HepG2 (cell line): ENCODE results near the gene SEC61A1. TPM values are rescaled to one million over a fixed set of nuclear protein-coding genes. Genes with fewer than 3 reads are reported as not detected.
A peak's percentile ranks its signal among the peaks of the same experiment; 100 is the strongest.

Source experiments
- CREM ChIP-seq, 2 experiments: sonication (generic) in 1 of 2; formaldehyde crosslinking in 1 of 2; IDR thresholded peaks; 2 replicates each; pipeline versions ENCODE4 v1.4.0 to v1.6.1; 2016 to 2020; ENCODE audit warnings: antibody characterized with exemption in 1 of 2, mild to moderate bottlenecking in 1 of 2, missing genetic modification reagents in 1 of 2
- HNRNPLL ChIP-seq: fragments of 200-400 bp; formaldehyde crosslinking; IDR thresholded peaks from 2 replicates; pipeline ENCODE4 v1.6.1; 2017; ENCODE audit warnings: mild to moderate bottlenecking, low read depth, low read length; ENCODE audit not compliant: poor library complexity, severe bottlenecking
- IRF2 ChIP-seq: IDR thresholded peaks from 2 replicates; pipeline ENCODE4 v1.6.1; 2018; ENCODE audit warnings: missing genetic modification reagents, missing compliant biosample characterization
- KDM6A ChIP-seq: IDR thresholded peaks from 2 replicates; pipeline ENCODE4 v1.6.1; 2016; ENCODE audit warnings: low read depth
- KLF6 ChIP-seq: IDR thresholded peaks from 2 replicates; pipeline ENCODE4 v1.8.0; 2016; ENCODE audit warnings: missing biosample characterization, missing genetic modification reagents
- NR2F1 ChIP-seq, 2 experiments: fragments of 450-650 bp in 1 of 2; formaldehyde crosslinking in 1 of 2; IDR thresholded peaks; 2 replicates each; pipeline versions ENCODE4 v1.5.0 to v1.6.1; 2016 to 2020; ENCODE audit warnings: mild to moderate bottlenecking in 1 of 2, missing compliant biosample characterization in 1 of 2, missing genetic modification reagents in 1 of 2, moderate library complexity in 1 of 2
- SMAD1 ChIP-seq: sonication (generic); formaldehyde crosslinking; IDR thresholded peaks from 2 replicates; pipeline ENCODE4 v1.4.0; 2020; ENCODE audit warnings: missing genetic modification reagents, low read depth, mild to moderate bottlenecking, borderline replicate concordance
- SOX6 ChIP-seq, 2 experiments: fragments of 450-650 bp in 1 of 2; sonication (generic) in 1 of 2; formaldehyde crosslinking in 1 of 2; IDR thresholded peaks; 2 replicates each; pipeline versions ENCODE4 v1.4.0 to v1.6.1; 2017 to 2020; ENCODE audit warnings: antibody characterized with exemption in 1 of 2, mild to moderate bottlenecking in 1 of 2, missing genetic modification reagents in 1 of 2
- TBP ChIP-seq: sonication (generic); formaldehyde crosslinking; IDR thresholded peaks from 2 replicates; pipeline ENCODE4 v1.5.0; 2020; ENCODE audit warnings: missing genetic modification reagents
- TEAD3 ChIP-seq: optimal IDR thresholded peaks from 2 replicates; pipeline ENCODE3; 2016; ENCODE audit warnings: borderline replicate concordance
- XRCC5 ChIP-seq: fragments of 200-400 bp; formaldehyde crosslinking; optimal IDR thresholded peaks from 2 replicates; pipeline ENCODE3; 2017; ENCODE audit warnings: mild to moderate bottlenecking, low read length
- ZFP36 ChIP-seq: fragments of 150-350 bp; IDR thresholded peaks from 2 replicates; pipeline ENCODE4 v1.6.1; 2018; ENCODE audit warnings: borderline replicate concordance, low read length, low read depth; ENCODE audit not compliant: partially characterized antibody
- ZNF260 ChIP-seq: sonication (generic); formaldehyde crosslinking; IDR thresholded peaks from 2 replicates; pipeline ENCODE4 v1.4.0; 2020; ENCODE audit warnings: missing genetic modification reagents, low read depth, mild to moderate bottlenecking, borderline replicate concordance
- ZNF3 ChIP-seq: IDR thresholded peaks from 2 replicates; pipeline ENCODE4 v1.7.0; 2017; ENCODE audit warnings: inconsistent platforms
- ZNF567 ChIP-seq: sonication (generic); formaldehyde crosslinking; IDR thresholded peaks from 2 replicates; pipeline ENCODE4 v1.8.1; 2023; ENCODE audit warnings: mild to moderate bottlenecking, missing genetic modification reagents, borderline replicate concordance
- ZNF737 ChIP-seq: sonication (generic); formaldehyde crosslinking; IDR thresholded peaks from 2 replicates; pipeline ENCODE4 v1.5.0; 2020; ENCODE audit warnings: missing genetic modification reagents, mild to moderate bottlenecking, borderline replicate concordance
- ZSCAN9 ChIP-seq: IDR thresholded peaks from 2 replicates; pipeline ENCODE4 v1.6.1; 2016; ENCODE audit warnings: borderline replicate concordance
- polyA plus RNA-seq, 8 experiments: library from polyadenylated mRNA; depleted of rRNA in 3 of 8; stranded (reverse) in 7 of 8; unstranded in 1 of 8; fragments of >200 nt; fragmentation: Illumina TruSeq in 4 of 8; extraction: Trizol in 4 of 8; gene quantifications; 2 replicates each; pipeline versions ENCODE4 v1.2.1 to v1.2.3, GENCODE V29; 2011 to 2016; ENCODE audit warnings: low read depth in 4 of 8, missing spikeins in 1 of 8, mixed read lengths in 1 of 8; ENCODE audit not compliant: insufficient read depth in 1 of 8
- total RNA-seq, 5 experiments: library from RNA; depleted of rRNA; stranded (reverse); fragments of >200 nt; fragmentation: Illumina TruSeq; extraction: Trizol; gene quantifications; 2 replicates each; pipeline ENCODE4 v1.2.3, GENCODE V29; 2016; ENCODE audit warnings: low read depth in 1 of 5
- TF ChIP-seq, protein P1 (sequence below): sonication (generic); formaldehyde crosslinking; conservative IDR thresholded peaks from 2 replicates; pipeline ENCODE4 v1.4.0; 2020; ENCODE audit warnings: mild to moderate bottlenecking, missing genetic modification reagents, moderate library complexity
- TF ChIP-seq, protein P2 (sequence below): sonication (generic); formaldehyde crosslinking; IDR thresholded peaks from 2 replicates; pipeline ENCODE4 v1.4.0; 2020; ENCODE audit warnings: missing genetic modification reagents, borderline replicate concordance
- TF ChIP-seq, protein P3 (sequence below): IDR thresholded peaks from 2 replicates; pipeline ENCODE4 v1.6.1; 2012; ENCODE audit warnings: inconsistent platforms
- TF ChIP-seq, protein P4 (sequence below): sonication (generic); formaldehyde crosslinking; IDR thresholded peaks from 2 replicates; pipeline ENCODE4 v1.5.0; 2020; ENCODE audit warnings: missing genetic modification reagents

Gene SEC61A1
- total and polyA plus RNA-seq, 2 of the 13 experiments (the other 11 are each of a cell fraction or from before 2014, with no cell fraction given) = 170 to 203 TPM

DNA sequence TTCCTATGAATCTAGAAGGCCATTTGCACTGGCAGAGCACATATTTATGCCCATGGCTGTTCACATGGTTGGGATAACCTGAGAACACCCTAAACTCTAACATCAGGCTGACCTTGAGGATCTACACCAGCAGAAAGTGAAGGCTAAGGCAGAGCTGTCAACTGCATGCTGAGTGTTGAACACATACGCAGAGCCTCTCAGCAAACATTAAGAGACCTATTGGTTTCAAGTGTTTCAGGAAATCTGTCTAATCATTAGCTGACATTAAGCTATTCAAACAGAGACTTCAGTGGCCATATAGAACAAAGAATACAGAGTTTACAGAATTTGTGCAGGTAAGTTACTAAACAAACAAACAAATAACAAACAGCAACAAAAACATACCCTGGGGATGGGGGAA is 16.1 kb upstream of the SEC61A1 start (continued):
- 0 out of 2 replicates have a peak, but pooled peaks have one; percentile 26 for TF ChIP-seq CREM (IDR thresholded peaks at IDR 0.05)
- TF ChIP-seq CREM (CRISPR knock-in tag; IDR thresholded peaks at IDR 0.05) = no peak
- no peak for TF ChIP-seq NR2F1 (CRISPR knock-in tag; IDR thresholded peaks at IDR 0.05)
- TF ChIP-seq, protein P1, sequence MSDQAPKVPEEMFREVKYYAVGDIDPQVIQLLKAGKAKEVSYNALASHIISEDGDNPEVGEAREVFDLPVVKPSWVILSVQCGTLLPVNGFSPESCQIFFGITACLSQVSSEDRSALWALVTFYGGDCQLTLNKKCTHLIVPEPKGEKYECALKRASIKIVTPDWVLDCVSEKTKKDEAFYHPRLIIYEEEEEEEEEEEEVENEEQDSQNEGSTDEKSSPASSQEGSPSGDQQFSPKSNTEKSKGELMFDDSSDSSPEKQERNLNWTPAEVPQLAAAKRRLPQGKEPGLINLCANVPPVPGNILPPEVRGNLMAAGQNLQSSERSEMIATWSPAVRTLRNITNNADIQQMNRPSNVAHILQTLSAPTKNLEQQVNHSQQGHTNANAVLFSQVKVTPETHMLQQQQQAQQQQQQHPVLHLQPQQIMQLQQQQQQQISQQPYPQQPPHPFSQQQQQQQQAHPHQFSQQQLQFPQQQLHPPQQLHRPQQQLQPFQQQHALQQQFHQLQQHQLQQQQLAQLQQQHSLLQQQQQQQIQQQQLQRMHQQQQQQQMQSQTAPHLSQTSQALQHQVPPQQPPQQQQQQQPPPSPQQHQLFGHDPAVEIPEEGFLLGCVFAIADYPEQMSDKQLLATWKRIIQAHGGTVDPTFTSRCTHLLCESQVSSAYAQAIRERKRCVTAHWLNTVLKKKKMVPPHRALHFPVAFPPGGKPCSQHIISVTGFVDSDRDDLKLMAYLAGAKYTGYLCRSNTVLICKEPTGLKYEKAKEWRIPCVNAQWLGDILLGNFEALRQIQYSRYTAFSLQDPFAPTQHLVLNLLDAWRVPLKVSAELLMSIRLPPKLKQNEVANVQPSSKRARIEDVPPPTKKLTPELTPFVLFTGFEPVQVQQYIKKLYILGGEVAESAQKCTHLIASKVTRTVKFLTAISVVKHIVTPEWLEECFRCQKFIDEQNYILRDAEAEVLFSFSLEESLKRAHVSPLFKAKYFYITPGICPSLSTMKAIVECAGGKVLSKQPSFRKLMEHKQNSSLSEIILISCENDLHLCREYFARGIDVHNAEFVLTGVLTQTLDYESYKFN (CRISPR knock-in tag) = peak; percentile 77
- TF ChIP-seq, protein P2, sequence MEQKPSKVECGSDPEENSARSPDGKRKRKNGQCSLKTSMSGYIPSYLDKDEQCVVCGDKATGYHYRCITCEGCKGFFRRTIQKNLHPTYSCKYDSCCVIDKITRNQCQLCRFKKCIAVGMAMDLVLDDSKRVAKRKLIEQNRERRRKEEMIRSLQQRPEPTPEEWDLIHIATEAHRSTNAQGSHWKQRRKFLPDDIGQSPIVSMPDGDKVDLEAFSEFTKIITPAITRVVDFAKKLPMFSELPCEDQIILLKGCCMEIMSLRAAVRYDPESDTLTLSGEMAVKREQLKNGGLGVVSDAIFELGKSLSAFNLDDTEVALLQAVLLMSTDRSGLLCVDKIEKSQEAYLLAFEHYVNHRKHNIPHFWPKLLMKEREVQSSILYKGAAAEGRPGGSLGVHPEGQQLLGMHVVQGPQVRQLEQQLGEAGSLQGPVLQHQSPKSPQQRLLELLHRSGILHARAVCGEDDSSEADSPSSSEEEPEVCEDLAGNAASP = peak; percentile 38; the same call in 1 of the 2 replicates
- no peak for TF ChIP-seq ZNF567 (CRISPR knock-in tag)
- TF ChIP-seq, protein P3, sequence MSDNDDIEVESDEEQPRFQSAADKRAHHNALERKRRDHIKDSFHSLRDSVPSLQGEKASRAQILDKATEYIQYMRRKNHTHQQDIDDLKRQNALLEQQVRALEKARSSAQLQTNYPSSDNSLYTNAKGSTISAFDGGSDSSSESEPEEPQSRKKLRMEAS = peak; percentile 46
- no peak for TF ChIP-seq ZFP36
- no peak; the same call in 1 of the 2 replicates for TF ChIP-seq IRF2 (CRISPR knock-in tag)
- no peak for TF ChIP-seq KLF6 (CRISPR knock-in tag)
- TF ChIP-seq SOX6 (IDR thresholded peaks at IDR 0.05) = no peak
- TF ChIP-seq SOX6 (CRISPR knock-in tag; IDR thresholded peaks at IDR 0.05) = peak; percentile 81
- TF ChIP-seq ZNF737 (CRISPR knock-in tag) = no peak
- no peak for TF ChIP-seq SMAD1 (CRISPR knock-in tag)
- TF ChIP-seq HNRNPLL = no peak
- TF ChIP-seq KDM6A (CRISPR knock-in tag) = 0 out of 2 replicates have a peak, but pooled peaks have one; percentile 21
- TF ChIP-seq ZNF260 (CRISPR knock-in tag) = no peak
- TF ChIP-seq, protein P4, sequence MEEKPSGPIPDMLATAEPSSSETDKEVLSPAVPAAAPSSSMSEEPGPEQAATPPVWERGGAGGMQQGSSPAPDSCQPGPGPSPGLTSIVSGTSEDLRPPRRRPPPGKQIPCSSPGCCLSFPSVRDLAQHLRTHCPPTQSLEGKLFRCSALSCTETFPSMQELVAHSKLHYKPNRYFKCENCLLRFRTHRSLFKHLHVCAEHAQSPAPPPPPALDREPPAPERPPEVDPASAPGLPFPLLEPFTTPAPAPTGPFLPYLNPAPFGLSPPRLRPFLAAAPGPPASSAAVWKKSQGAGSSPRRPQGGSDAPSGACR (CRISPR knock-in tag) = no peak
- TF ChIP-seq ZSCAN9 (CRISPR knock-in tag) = 0 out of 2 replicates have a peak, but pooled peaks have one; percentile 33
- peak; percentile 14 for TF ChIP-seq TEAD3 (CRISPR knock-in tag)
- peak; percentile 57; the same call in 1 of the 2 replicates for TF ChIP-seq ZNF3 (CRISPR knock-in tag)
- TF ChIP-seq XRCC5 = no peak
- no peak for TF ChIP-seq TBP (CRISPR knock-in tag)
